Measurements from ENCODE around the gene EGR1.

EGR1 gene

GRCh38 chr5:138457531-138458275, 7.6 kb upstream of the EGR1 start:
- no peak for TF ChIP-seq CTCF (IDR thresholded peaks at IDR 0.05)

- no peak for TF ChIP-seq CTCF (IDR thresholded peaks at IDR 0.05)
Observed at GRCh38 chr5:138458384-138458783, 6.9 kb upstream of the EGR1 start.

- TF ChIP-seq CTCF (IDR thresholded peaks at IDR 0.05): no peak
Observed at GRCh38 chr5:138458856-138459255, 6.4 kb upstream of the EGR1 start.

GRCh38 chr5:138459311-138459933, 5.9 kb upstream of the EGR1 start:
- no peak for TF ChIP-seq CTCF (IDR thresholded peaks at IDR 0.05)

GRCh38 chr5:138460032-138460693, 5.1 kb upstream of the EGR1 start:
- no peak for TF ChIP-seq CTCF (IDR thresholded peaks at IDR 0.05)

GRCh38 chr5:138461343-138462125, 3.7 kb upstream of the EGR1 start:
- no peak for TF ChIP-seq CTCF (IDR thresholded peaks at IDR 0.05)

- no peak for TF ChIP-seq CTCF (IDR thresholded peaks at IDR 0.05)
Observed at GRCh38 chr5:138463419-138464007, 1.8 kb upstream of the EGR1 start.
